GM21367 (cell line): ENCODE measurements around the gene TMEM187.

Experiments
- ATAC-seq: cut with Tn5 transposase; IDR thresholded peaks from one replicate; pipeline ENCODE4 v1.9.1; 2021; ENCODE audit not compliant: unreplicated experiment

Gene TMEM187

DNA sequence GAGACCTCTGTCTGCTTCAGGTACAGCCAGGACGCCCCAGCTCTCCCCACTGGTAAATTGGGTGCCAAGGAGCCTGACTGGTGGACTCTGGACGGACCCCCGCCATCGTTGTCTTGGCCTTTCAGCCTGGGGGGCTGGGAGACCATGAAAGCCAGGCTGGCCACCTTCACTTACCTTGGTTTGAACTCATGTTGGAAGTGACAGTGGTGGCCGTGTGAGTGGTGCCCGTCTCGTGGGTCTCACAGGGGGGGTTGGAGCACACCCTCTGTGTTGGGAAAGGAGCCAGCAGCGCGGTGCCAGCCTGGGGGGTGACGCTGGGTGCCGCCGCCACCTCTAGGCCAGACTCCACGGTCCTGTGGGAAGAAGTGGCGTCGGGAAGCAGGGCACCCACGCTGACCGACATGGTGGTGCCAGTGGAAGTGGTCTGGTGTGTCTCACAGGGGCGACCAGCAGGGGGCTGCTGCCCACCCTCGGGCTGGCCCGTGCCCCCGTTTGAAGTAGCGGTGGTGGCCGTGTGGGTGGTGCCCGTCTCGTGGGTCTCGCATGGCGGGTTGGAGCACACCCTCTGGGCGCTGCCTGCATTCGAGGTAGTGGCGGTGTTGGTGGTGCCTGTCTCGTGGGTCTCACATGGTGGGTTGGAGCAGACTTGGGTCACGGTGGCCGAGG, 18.5 kb upstream of the TMEM187 start:
- no peak for ATAC-seq

DNA sequence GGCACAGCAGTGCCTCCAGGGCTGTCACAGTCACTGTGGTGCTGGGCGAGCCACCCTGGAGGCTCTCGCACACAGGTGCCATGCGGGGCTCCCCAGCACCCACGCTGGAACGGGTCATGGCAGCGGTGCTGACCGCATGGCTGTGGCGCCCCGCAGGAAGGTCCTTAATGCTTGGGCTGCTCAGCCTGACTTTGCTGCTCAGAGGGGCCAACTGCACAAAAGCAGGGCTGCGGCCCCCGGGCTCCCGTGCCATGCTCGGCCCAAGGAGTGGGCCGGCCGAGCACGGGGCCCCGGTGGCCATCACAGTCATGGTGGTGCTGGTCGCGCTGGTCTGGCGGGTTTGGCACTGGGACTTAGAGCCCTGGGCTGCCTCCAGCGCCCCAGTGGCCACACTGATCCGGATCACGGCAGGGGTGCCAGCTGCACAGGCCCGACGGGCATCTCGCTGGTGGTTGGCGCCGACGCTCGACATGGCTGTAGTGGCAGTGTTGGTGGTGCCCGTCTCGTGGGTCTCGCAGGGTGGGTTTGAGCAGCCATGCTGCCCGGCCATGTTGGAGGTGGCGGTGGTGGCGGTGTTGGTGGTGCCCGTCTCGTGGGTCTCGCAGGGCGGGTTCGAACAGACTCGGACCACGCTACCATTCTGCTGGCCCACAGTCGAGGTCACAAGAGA, 17.9 kb upstream of the TMEM187 start:
- no peak for ATAC-seq

DNA sequence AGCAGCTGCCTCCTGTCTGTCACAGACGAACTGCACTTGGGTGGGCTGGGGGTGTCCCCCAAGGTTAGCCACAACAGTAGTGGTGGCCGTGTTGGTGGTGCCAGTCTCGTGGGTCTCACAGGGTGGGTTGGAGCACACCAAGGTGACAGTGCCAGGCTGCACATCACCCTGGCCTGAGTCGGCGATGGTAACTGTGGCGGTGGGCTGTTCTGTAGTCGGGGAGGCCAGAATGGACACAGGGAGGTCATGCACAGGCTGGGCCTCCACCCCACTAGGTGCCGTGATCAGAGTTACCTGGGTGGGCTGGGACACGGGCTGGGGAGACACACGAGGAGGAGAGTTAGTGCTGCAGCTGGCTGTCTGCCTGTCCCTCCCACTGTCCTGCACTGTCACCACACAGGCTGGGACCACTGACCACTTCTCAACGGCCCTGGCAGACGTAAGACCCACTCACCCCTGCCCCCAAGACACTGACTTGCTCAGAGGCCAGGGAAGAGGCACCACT, 17.3 kb upstream of the TMEM187 start:
- no peak for ATAC-seq

DNA sequence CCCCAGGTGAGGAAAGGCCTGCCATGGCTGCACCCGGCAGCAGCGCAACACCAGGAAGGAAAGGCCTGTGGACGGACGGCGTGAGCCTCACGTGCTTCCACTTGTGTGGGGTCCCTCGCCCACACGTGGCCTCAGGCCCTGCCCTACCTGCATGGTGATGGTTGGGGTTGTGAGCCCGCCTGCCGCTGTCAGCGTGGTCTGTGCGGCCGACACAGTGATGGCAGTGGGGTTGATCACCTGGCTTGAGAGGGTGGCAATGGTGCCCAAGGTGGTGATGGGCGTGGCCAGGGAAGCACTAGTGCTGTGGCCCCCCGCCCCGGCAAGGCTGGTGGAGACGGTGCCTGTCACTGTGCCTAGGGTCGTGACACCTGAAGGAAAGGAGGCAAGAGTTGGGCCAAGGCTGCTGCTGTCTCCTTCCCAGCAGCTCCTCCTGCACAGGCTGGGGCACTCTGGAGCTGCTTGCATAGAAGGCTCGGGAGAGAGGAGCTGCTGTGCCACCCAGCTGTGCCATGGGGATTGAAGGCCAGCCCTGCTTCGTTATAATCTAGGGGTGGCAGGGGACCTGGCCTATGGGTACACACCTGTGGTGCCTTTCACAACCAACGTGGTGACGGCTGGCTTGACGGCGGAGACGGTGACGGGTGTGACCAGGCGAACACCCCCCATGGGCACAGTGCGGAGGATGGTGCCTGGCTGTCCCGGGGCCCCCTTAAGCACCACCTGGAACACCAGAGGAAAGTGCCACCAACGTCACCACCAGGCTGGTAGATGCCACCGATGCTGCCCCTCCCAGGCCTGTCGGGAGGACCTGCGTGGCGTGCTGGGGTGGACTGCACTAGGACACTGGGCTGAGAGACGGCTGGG, 16.3 kb upstream of the TMEM187 start:
- no peak for ATAC-seq

DNA sequence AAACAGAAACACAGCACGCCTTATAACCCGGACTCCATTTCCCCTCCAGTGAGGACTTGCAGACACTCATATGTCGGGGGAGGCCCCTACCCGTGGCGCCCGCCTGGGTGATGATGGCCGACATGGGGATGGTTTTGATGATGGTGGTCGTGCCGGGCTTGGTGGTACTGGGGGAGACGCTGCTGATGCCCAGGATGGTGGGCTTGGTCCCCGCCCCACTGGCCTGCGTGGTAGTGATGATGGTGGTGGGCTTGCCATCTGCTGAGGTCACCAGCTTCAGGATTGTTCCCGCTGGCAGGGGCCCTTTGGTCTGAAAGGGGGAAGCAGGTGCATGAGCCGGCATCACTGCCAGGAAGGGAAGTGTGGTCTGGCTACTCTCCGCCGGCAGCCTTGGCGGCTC, 15.3 kb upstream of the TMEM187 start:
- no peak for ATAC-seq

DNA sequence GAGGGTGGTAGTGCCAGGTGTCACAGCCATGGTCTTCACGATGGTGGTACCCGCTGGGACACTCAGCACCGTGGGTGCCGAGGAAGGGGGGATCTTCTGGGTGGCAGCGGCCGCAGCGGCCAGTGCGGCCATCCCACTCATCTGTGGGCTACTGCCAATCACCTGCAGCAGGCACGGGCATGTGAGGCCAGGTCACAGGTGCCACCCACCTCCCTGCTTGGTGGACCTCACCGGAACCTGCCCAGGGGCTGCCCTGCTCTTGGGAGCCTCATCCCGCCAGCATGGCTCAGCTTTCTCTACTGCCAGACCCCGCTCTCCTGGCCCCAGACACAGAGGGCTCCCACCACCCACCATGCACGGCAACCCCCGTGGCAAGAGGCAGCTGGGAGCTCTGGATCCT, 13.9 kb upstream of the TMEM187 start:
- ATAC-seq, result no peak

DNA sequence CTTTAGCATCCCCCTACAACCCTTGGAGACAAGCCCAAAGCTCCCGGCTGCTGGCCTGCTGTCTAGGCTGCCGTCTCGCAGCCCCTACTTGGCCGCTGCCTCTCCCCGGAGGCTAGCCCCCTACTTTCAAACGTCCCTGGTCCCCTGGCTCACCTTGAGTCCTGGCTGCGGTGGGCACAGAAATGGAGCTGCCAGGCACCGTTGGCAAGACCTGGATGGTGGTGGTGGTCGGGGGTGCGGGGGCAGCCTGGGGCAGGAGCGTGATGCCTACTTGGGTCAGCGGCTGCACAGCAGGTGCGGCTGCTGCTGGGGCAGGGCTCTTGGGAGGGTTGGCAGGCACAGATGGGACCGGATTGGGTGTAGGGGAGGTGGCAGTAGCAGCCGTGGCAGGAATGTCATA, 12.9 kb upstream of the TMEM187 start:
- ATAC-seq, result no peak

DNA sequence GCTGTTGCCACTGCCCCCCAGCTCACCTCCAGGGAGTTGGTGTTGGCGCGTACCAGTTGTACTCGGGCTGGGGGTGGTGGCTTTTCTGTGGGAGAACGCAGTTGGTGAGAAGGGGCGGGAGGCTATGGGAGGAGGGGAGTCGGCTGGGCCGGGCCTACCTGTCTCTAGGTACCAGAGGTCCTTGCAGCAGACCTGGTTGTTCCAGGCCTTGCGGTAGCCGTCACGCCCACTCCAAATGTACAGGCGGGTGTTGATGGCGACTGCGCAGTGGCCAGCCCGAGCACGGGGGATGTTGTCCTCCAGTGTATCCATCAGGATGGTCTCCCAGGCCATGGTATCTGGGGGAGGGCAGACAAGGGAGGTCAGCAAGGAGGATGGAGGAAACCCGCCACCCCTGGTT, 12.5 kb upstream of the TMEM187 start:
- no peak for ATAC-seq

DNA sequence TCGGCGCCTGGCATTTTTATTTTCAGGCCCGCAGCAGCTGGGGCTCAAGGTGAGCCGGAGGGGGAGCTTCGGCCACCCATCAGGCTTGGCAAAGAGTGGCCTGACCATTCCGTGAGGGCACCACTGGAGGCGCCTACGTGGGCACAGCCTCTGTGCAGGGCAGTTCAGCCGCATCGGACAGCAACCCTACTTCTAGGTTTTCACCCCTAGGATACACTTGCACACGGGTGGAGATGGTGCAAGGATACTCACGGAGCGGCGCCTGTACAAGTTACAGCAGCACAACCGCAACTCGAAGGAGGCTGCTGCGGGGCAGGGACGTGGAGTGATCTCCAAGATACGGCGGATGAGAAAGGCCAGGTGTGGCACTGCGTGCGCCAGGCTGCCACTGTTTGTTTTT, 11.8 kb upstream of the TMEM187 start:
- ATAC-seq, result no peak

DNA sequence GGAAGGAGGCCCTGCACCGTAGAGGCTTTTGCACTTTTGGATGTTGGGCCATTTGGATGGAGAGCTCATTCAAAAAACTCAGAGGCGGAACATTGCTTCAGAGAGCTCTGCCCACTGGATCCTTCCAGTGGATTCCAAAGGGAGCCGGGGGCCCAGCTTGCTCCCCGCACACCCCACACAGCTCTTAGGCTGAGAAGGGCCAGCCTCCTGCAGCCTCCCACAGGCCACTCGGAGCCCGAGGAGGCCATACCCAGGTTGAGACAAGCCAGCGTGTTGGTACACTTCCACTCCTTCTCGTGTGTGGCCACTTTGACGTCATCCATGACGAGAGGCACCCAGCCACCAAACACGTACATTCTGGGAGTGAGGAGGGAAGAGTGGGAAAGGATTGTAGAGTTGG, 11.3 kb upstream of the TMEM187 start:
- ATAC-seq, result no peak

DNA sequence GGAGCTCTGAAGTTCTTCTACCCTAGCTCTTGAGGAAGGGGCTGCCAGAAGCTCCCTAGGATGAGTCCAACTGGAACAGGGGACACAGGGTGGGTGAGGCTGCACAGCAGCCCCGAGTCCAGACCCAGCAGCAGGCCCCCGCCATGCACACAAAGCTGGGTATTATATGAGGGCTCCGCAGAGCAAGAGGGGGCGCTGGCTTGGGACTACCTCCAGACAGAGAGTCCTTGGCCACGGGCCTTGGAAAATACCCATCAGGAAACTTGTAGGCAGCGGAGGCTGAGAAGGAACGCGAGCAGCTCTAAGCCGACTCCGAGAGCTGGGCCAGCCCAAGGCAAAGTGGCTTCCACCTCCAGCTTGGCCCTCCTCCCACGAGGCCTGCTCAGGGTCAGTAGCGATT, 9.0 kb upstream of the TMEM187 start:
- no peak for ATAC-seq

DNA sequence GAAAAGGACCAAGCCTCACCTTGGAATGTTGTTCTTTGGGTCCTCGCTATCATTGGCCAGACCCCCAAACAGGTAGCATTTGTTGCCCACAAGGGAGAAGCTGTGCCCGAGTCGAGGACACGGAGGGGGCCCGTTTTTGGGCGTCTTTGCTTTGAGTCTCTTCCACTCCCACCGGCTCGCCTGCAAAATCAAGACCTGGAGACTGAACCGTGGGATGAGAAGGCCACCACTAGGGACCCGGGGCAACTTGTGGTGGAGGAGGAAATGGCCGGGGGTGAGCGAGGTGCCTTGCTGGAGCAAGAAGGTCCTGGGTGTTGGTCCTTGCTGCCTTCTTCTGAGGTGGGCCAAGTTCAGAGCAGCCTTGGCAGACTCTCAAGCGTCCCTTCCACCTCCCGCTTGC, 8.4 kb upstream of the TMEM187 start:
- no peak for ATAC-seq

DNA sequence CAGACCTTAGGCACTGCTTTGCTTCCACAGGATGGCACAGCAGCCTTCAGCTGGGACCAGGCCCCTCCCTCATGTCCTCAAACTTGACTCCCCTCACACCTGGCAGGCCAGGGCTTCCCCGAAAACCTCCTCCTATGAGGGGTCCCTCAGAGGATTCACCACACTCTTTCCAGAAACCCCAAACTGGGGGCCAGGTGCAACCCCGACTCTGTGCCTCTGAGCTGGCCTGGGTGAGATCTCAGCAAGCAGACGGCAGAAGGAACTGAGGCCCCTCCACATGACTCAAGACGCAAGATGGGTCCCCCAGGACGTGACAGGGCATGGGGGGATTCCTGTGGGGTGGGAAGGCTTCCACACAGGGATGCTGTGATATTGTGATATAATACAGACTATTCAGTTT, 7.1 kb upstream of the TMEM187 start:
- no peak for ATAC-seq

DNA sequence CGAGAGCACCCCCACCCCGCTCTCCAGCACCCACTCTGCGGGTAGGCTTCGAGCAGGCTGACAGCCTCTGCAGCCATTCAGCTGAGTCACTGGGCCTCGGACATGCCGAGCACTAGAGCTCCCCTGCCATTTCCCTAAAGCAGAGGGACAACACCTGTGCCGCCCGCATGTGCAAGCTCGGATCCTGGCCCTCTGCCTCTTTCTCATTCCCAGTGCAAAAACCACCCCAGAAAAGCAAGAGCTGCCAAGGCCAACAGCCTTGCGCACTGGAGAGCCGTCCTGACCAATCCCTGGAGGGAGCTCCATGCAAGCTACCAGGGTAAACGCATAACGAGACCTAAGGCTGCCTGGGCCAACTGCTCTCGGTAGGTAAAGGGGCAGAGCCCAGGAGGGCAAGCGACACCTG, 6.3 kb upstream of the TMEM187 start:
- ATAC-seq, result no peak

DNA sequence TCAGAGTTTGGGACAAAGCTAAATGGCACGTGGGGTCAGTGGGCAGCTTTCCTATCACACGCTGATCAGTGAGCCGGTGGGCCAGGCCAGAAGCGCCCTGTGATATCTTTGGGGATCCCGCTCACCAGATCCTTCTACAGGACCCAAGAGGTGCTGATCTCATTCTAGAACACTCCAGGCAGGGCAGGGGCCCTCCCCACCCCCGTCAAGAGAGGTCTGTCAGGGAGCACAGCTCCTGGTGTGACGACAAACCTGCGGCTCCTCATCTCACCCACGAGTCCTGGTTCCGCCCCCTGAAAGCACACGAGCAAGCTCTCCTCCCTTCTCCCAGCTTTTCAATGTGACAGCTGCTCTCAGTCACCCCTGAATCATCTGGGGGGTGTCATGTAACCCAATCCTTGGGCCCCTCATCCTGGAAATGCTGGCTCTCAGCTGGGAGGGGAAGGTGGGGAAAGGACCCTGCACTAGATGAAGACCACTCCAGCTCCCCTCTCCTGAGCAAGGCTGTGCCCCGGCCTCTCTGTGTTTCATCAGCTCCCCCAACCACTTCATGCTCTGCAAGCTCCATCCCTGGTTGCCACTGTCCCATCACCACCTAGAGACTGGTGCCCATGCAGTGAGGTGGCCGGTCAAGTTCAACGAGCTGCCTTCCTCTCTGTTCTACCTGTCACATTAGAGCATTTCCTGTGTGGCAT, 5.6 kb upstream of the TMEM187 start:
- ATAC-seq, result no peak

DNA sequence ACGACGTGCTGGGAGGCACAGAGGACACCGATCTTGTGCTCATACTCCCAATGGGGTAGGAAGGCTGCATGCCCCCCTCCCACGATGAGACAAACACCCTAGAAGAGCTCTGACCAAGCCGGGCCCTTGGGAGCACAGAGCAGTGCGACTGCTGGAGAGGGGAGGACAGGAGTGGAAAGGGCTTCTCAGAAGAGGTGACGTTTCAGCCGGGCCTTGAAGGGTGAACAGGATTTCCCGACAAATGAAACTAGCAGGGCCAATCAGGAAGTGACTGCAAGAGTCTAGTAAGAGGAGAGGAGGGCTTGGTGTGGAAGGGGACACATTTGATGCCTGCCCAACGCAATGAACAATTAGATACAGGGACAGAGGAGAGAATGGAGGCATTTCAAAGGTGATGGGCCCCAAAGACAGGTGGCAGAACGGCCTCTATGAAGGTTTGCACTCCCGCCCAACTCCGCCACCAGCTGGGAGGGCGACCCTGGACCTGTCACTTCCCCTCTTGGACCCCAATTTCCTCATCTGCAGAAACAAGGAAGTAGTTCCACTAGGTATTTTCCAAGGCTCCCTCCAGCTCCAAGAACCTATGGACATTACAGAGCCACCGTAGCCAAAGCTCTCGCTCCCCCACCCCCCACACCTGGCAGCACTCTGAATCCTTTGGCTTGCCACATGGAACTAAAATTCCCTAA, 4.9 kb upstream of the TMEM187 start:
- ATAC-seq, result no peak

DNA sequence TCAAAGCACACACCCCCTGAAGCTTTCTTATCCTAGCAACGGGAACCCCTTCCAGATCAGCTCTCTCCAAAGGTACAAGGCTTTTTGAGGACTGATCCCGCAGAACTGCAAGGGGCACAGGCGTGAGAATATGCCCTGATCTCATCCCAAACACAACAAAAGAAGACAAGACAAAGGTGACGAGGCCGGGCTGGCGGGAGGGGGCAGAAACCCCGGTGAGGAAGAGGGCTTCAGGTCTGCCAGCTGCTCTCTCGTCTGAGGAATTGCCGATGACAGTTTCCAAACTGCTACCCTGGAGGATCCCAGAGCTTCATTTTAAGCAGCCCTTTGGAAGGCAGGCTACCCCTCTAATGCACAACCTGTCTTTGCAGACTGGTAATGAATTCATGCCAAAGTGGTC, 4.3 kb upstream of the TMEM187 start:
- no peak for ATAC-seq

DNA sequence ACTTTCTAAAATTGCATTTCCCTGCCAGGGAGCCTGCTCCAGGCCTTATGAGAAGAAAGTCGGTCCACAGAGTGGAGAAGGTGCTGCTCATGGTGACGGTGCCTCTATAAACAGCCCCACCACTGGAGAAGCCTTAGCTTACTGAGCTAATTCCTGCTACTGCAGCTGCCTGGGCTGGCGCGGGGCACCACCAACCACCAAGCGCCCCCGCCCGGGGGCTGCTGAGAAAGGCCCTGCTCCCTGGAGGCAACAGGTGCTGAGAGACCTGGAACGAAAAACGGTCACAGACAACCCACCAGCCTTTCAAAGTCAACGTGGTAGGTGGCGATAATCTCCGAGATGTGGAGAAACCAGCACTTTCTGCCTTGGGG, 3.8 kb upstream of the TMEM187 start:
- ATAC-seq, result no peak

DNA sequence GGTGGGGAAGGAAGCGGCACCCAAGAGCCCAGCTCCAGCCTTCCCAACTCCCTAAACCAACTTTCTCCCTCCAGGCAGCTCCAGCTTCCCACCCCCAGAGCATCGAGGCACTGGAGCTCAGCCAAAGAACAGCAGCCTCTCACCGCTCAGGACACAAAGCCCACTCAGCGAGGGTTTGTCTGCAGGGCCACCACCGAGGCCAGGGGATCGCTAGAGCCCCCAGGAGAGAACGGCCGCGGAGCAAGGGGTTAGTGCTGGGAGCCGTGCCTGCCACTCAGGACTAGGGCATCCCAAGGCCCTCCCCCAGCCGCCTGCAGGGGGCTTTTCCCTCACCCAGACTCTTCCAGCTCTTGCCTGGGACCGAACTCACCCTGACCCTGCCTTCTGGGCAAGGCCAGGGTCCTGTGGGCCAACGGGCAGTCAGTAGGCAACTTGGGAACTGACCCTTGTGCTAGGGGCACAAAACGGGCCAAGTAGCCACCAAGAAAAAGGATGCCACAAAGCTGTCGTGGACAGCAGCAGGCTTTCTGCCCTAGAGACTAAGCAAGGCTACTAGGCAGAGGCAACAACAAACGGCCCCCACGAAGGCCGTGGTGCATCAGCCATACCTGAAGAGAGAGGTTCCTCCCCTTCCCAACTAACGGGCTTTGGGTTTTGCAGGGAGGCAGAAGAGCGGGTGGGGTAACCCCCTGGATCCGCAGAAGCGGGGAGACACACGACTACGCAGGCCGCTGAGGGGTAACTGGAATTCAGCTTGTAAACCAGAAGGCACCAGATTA, 3.2 kb upstream of the TMEM187 start:
- no peak for ATAC-seq

DNA sequence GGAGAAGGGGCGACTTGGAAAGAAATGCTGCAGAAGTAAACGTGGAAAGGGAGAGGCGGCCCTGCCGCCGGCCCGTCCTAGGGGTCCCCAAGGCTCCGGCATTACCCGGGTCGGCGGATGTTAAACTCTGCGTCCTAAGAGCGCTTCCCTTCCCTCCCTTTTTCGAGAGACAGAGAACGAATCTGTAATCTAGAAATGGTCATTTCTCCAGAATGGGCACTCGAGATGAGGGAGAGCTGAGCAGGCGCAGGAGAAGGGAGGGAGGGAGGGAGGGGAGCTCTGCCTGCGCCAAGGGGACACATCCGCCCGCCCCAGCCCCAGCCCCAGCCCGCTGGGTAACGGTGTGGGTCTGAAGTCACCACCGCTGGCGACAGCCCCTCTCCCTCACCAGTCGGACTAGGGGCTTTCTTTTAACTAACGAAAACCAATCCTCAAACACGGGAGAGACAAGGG, 2.6 kb upstream of the TMEM187 start:
- no peak for ATAC-seq
